NCI-H1417 treated with DMSO at 0.1 percent for 48 hours (cell line): Measurements from ENCODE around the gene KCNJ1.

ENCODE experiments used
- DNase-seq: peaks from one replicate; lab custom pipeline; 2025; lab: John Stamatoyannopoulos, UW

Gene KCNJ1

DNA sequence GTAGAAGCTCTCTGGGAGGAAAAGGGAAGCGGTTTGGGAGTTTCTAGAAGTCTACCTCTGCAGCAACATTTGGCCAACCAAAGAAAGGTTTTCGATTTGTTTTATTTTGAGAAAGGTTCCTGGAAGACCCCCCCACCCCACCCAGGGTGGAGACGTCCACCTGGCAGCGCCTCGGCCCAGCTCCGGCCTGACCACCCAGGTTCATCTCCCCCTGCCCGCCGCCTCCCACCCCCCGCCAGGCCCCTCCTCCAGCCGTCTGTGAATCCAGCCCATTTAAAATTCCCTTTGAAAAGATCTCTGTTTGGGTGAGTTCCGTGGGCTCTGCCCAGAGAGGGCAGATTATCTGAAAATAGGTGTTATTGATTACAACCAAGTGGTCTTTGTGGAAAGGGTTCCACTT is 43.3 kb downstream of the KCNJ1 start:
- no peak for DNase-seq

DNA sequence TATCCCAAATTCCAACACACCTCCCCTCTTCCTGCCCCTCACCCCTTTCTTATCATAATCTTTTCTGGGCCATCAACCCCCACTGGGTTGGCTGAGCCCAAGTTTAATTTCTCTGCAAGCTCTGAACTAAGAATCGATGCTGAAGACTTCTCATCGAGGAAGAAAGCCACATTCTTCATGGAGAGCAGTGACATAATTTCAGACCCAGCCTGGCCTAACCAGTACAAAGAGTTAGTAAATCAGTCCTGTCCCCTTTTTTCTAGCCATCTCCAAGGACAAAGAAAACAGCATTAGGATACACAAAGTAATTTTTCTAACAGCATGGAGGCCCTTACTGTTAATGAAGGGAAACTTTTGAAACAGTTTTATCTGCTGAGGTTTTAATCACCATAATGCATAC is 45.0 kb downstream of the KCNJ1 start:
- DNase-seq: no peak

DNA sequence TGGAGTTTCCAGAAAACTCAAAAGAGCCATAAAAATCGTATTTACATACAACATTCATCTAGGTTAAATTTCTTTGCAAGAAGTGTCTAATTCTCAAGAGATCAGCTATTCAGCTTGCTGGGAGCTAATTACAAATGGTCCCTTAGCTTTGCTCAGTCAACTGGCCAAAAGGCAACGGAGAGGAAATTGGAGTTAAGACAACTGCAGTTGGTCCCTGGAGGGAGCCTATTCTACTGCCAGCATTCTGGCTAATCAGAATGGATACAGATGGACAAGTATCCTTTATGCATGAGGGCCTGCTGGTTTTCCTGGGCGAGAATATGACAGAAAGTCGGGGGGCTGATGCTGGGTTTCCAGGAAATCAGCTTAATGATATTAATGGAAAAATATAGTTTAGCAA is 45.5 kb downstream of the KCNJ1 start:
- DNase-seq: no peak

DNA sequence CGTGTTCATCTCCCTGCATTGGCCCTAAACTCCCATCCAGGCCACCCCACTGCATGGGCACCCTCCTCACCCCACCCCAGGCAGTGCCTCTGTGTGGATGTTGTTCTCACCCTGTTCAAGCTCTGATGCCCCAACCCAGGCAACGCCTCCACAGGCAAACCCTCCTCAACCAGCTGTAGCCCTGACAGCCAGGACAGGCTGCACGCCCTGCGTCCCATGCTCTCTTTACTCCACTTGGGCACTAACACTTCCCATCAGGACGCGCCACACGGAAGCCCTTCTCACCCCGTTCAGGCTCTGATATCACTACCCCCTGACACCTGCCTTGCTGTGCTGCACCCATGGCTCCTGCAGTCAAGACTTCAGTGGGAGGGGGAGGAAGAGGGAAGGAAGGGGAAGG is 47.9 kb downstream of the KCNJ1 start:
- no peak for DNase-seq

DNA sequence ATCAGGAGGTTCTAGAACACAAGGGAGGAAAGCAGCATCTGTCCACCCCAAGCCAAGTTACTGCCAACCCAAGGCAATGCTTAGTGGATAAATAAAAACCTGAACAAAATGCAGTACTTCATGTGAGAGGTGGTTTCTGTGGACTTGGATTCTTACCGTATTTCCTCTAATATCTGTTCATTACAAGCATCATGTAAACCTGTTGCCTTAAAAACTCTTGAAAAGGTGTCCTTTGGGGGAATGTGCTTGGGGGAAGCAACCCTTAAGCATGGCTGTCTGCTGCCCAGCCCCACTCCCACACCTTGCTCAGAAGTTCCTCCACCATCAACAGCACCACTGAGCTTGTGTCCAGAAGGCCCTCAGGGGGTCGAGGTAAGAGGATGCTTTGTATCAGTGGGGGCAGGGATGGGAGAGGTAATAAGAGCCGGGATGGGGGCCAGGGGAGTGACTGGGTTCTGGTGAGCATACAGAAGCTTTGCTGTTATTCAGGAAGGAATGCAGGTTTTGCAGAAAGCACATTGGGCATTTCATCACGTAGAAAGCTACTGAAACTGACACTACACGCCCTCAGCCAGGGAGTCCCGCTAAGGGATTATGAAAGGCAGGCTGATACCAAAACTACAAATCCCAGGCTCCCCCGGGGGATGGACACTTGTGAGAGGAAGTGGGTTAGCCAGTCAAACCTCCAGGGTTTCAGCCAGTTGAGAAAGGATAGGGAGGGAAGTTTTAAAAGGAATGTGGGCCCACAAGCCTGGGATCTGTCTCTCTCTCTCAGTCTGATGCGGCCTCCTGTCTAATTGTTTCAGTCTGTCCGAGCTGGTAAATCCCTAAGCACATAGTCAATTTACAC is 52.0 kb downstream of the KCNJ1 start:
- no peak for DNase-seq

DNA sequence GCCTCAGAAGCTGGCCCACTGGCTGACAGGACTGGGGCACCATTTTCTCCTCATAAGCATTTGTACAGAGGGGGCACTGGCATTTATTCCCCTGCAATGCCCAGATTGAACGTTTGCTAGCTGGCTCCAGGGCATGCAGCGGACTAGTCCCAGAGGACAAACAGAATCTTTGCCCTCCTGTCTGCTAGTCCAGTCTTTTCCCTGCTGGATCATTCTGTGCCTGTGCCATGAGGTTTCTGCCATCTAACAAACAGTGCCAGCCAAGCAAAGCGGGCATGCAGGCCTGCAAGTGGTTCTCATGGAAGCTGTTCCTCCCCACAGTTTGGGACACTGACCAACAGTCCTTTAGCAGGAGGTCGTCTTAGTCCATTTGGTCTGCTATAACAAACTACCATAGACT is 53.4 kb downstream of the KCNJ1 start:
- no peak for DNase-seq

DNA sequence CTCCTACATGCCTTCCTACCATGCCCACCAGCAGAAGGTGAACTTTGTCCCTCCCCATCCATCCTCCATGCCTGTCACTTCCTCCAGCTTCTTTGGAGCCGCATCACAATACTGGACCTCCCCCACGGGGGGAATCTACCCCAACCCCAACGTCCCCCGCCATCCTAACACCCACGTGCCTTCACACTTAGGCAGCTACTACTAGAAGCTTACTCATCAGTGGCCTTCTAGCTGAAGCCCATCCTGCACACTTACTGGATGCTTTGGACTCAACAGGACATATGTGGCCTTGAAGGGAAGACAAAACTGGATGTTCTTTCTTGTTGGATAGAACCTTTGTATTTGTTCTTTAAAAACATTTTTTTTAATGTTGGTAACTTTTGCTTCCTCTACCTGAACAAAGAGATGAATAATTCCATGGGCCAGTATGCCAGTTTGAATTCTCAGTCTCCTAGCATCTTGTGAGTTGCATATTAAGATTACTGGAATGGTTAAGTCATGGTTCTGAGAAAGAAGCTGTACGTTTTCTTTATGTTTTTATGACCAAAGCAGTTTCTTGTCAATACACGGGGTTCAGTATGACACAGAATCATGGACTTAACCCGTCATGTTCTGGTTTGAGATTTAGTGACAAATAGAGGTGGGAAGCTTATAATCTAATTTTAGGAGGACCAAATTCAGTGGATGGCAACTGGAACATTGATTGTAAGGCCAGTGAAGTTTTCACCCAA is 56.1 kb downstream of the KCNJ1 start:
- DNase-seq: no peak

DNA sequence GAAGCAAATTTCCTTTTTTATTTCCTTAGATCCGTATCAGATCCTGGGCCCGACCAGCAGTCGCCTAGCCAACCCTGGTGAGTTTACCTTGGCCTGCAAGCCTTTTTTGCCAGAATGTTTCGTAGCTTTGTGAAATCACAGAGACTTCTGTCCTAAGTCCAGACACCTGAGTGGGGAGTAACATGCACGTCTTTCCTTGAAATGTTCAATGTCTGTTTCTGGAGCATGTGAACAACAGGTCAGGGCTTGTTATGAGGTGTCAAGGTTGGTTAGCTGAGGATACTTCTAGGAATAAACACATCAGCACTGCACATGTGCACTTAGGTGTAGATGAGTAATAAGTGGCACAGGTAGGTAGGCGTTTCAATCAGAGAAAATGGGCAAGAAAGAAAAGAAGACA is 58.0 kb downstream of the KCNJ1 start:
- DNase-seq: no peak

DNA sequence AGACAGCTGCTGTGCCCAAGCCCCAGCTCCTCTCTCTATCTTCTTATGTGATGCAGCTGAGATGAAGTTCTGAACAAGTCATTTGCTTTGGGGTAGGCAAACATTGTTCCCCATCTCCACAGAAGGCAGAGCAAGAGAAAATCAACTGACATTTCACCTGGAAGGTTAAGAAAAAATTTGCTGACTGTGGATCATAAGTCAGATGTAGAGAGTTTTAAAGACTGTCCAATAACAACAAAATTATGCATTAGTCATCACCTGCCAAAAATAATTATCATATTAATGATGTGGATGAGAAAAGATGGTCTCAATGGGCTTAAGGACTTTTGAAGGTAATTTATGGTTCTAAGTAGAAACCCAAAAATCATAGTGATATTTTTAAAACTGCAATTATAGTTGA is 59.2 kb downstream of the KCNJ1 start:
- DNase-seq: no peak

DNA sequence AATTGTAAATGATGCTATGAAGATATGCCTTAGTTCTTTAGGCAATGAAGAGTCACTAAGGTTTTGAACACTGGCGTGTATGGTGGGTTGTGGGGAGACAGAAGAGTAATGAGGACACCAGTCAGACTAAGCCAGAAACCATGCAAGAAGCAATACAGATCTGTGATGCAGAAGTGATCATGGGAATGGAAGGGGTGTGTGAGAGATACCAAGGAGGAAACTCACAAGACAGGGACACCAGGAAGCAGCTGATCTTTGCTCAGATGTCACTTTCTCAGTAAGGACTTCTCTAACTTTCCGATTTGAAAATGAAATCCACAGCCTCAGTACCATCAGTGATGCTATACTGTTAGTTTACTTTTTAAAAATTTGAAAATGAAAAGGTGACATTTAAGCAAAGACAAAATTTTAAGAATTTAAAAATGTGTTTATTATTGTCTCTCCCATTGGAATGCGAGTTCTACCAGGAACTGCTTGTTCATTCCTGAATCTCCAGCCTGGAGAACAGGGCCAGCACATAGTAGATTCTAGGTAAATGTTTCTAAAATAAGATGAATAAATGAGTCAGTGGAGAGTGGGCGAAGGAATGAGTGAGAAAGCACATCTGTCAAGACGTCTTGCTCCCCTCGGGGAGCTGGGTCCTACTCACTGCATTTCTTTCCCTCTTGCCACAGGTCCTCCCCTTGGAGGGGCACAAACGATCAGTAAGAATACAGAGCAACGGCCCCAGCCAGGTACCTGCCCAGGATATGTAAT is 60.4 kb downstream of the KCNJ1 start:
- no peak for DNase-seq

DNA sequence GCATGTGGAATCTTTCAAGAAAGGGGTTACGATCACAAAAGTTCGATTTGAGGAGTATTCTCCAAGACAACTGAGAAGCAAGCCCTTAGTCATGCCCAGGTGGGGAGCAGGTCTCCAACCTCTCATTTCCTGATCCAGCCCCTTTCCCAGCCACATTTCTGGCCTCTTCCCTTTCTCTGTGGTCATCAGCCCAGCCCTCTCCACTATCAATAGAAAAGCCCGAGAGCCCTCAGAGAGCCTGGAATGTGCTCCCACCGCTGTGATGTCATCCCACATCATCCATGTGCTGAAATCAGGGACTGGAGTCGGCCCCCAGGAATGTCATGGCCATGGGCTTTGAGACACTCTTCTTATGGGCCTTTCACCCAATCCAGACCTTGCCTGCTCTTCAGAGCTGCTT is 62.6 kb downstream of the KCNJ1 start:
- DNase-seq: no peak

DNA sequence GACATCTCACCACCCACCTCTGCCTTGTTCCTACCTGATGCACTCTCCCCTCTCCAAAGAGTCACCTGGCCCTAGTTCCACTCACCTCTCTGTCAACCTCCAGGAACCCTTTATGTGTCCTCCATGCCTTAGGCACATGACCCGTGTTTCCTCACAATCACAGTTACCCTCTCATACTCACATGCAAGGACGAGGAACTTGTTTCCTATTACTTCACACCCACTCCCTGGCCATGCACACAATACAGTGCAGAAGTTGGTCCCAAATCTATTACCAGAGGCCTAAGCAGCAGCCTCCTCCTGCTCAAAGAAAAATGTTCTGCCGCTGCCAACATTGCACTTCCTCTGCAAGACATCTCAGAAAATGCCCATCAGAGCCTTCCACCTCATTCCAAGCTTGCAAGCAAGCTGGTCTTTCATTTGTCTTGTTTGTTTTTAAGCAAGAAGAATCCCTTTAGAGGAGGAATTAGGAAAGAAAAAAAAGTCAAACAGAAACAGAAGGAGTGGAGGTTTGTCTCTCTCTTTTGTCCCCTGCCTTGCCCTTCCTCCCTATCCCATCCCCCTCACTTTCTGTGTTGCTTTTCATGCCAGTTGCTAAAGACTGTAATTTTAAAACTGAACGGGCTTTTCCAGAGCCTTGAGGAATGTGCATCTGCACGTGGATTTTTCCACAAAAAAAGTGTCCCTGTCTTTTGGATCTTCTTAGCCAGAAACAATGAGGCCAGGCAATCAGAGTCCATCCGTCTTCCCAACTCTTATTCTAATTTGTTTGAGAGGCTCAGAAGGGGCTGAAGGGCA is 63.4 kb downstream of the KCNJ1 start:
- no peak for DNase-seq

DNA sequence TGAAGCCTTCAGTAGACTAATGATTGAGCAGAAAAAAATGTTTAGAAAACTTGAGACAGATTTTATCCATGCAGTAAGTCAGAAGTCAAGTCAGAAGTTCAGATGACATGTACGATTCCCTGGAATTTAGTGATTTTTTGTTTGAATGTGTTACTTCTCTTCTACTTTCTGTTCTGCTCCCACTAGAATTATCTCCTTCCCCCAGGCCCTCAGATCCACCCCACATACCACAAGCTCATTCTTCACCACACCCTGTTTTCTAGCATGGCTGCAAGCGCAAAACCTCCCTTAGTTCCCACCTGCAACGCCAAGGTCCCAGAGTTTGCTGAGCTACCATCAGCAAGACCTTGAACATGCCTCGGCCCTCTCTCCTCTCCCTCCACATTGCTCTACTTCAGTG is 64.1 kb downstream of the KCNJ1 start:
- no peak for DNase-seq

DNA sequence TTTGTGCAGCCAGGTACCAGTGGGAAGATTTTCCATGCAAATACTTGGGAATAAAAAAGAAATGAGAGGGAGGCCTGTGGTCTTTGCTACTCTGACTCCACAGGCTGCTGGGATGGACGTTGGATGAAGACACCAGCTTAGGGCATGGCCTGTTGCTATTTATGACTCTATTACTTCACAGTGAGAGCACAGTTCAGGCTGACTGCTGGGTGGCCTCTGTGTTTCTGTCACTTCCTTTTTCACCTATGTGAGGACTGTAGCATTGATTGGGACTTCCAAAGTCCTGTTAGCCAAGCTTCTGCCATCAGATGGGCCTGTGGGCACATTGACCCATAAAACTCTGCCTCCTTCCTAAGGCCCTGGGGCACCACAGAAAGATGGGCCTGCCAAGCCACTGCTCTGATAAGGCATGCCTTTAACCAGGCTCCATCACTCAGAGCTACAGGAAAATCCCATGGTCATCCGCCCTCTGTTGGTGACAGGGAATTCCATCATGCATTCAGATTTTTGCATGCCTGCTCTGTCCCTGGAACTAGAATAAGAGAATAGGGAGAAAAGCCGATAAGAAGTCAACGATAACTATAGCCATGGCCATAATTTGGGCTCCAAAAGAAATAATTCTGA is 64.6 kb downstream of the KCNJ1 start:
- DNase-seq: no peak

DNA sequence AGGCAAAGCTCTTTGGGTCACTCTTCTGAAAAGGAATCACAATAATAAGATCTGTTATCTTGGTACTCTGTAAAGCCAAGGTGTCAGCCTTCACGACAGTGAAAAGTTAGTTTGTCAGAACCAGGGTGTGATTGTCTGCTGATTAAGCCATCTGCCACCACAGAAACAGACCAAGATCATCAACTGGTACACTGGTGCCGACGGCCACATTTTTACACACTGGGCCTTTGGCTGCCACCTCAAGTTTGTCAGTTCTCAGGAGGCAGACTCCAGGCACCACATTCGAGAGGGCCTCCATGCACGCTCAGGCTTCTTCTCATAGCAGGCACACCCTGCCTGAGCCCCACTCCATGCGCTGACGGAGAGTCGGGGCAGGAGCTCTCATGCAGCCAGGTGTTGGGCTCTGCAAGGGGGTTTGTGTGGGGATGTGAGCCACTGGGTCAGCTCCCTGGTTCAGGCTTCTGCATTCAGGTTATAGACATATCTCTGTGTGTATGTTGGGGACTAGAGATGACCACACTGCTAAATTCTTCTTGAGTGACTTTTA is 66.2 kb downstream of the KCNJ1 start:
- DNase-seq: no peak

DNA sequence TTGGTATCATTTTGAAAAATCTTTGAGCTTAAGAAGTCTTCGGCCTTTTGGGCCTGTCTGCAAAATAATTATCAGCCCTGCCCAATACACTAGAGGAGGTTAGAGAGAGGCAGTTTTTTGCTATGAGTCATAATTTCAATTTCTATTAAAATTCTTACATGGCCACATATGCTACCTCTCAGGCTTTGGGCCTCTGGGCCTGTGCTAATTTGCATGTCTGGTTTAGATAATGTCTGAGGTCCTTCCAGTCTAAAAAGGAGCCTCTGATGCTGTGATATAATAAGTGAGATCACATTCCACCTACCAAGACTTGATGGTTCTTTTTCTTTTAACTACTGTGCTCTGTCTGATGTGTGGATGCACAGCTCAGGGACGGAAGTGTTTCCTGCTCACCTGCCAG is 70.8 kb downstream of the KCNJ1 start:
- no peak for DNase-seq

DNA sequence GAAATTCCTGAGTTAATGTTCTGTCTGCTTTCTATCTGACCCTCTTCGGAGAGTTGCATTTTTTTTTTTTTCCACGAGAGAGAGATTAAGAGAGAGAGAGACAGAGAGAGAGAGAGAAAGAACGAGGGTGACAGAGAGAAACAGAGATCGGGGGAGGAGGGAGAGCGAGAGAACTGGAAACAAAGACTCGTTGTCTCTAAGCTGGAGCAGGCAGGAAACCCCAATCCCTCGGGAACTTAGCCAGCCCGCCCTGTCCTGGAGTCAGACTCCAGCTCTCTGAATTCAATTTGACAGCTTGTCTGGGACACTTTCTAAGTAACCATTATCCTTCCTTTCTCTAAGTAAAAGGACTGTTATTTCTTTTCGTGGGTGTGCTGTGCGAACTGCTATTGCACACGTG is 76.9 kb downstream of the KCNJ1 start:
- DNase-seq: no peak

DNA sequence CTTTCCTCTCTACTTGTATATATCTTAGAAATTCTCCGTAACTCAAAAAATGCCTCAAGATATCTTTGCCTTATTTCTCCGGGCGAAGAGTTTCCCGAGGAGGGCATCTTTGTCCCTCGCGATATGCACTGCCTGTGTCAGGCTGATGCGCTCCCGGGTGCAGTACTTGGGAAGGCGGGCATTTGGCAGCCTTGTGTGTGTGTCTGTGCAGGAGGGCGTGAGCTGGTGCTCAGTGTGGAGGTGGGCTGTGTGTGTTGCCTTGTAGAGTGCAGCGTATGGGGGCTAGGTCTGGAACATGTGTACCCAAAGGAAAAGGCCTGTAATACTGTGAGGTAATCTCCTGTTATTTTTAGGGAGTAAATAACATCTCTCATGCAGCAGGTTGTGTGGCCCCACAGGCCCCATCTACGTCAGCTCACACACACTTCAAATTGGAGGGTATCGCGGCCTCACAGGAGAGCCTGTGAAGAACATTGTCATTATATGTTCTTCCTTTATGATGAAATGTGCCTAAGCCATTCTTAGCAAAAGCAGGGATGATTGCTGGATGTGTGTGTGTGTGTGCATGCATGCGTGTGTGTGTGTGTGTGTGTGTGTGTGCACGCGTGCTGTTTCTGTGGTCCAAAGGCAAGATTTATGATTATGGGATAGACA is 77.5 kb downstream of the KCNJ1 start:
- no peak for DNase-seq
